Activated CD4-positive, alpha-beta T cell treated with anti-CD3 and anti-CD28 coated beads, Interleukin-2, amount 50 U/mL, for 24 hours (primary cell): ENCODE data around the gene NECAB3.
A peak's percentile ranks its signal among the peaks of the same experiment; 100 is the strongest.

ENCODE experiments used
- DNase-seq, 2 donors: peaks; one replicate each; pipeline ENCODE4 v3.0.0-alpha.2; 2020; ENCODE audit warnings: low read depth in 1 of 2, low spot score in 1 of 2

The NECAB3 gene

GRCh38 chr20:33679758-33680485 is 5.7 kb upstream of the NECAB3 start:
- no peak for DNase-seq

GRCh38 chr20:33677991-33678702 is 3.9 kb upstream of the NECAB3 start:
- DNase-seq = no peak

- no peak for DNase-seq
Measured at GRCh38 chr20:33676652-33677645, 2.7 kb upstream of the NECAB3 start.

- DNase-seq = no peak
Measured at GRCh38 chr20:33676121-33676520, 1.9 kb upstream of the NECAB3 start.

- DNase-seq = no peak
Measured at GRCh38 chr20:33675136-33675959, 1.1 kb upstream of the NECAB3 start.

GRCh38 chr20:33673410-33674293 is 576 bp downstream of the NECAB3 start:
- DNase-seq = no peak

GRCh38 chr20:33673114-33673409 is 1.2 kb downstream of the NECAB3 start:
- no peak for DNase-seq

- no peak for DNase-seq
Measured at GRCh38 chr20:33672426-33673113, 1.7 kb downstream of the NECAB3 start.

GRCh38 chr20:33671573-33672288 is 2.5 kb downstream of the NECAB3 start:
- no peak for DNase-seq

GRCh38 chr20:33670715-33671499 is 3.3 kb downstream of the NECAB3 start:
- DNase-seq = no peak

- no peak for DNase-seq
Measured at GRCh38 chr20:33669873-33670640, 4.2 kb downstream of the NECAB3 start.

GRCh38 chr20:33669224-33669623 is 5.0 kb downstream of the NECAB3 start:
- DNase-seq = no peak

GRCh38 chr20:33668466-33669155 is 5.6 kb downstream of the NECAB3 start:
- DNase-seq = no peak

- DNase-seq = peak; percentile 66 to 71
Measured at GRCh38 chr20:33667676-33668465, 6.4 kb downstream of the NECAB3 start.

GRCh38 chr20:33667245-33667675 is 7.0 kb downstream of the NECAB3 start:
- peak in 1 of 2 donors; percentile 28 for DNase-seq
